ENCODE measurements around the gene APOL2. TPM values are rescaled to one million over a fixed set of nuclear protein-coding genes. Genes with fewer than 3 reads are reported as not detected.
A peak's percentile ranks its signal among the peaks of the same experiment; 100 is the strongest.

The APOL2 gene
- total and polyA plus RNA-seq, 10 of the 15 experiments (the other 5 are each of a cell fraction or from before 2014, with no cell fraction given) = 4.4 to 39.9 (median 25.0) TPM

DNA sequence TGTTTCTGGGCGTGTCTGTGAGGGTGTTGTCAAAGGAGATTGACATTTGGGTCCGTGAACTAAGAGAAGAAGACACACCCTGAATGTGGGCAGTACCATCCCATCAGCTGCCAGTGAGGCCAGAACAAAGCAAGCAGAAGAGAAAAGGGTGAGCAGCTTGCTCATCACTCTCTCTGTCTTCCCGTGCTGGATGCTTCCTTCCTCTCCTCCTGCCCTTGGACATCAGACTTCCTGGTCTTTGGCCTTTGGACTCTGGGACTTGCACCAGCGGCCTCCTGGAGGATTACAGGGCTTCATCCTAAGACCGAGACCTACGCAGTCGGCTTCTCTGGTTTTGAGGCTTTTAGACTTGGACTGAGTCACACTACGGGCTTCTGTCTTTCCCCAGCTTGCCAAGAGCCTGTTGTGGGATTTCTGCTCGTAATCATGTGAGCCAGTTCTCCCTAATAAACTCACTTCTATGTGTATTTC, 18.8 kb downstream of the APOL2 start:
- POLR2A ChIA-PET = no interaction called here
- SMC1A ChIA-PET (ENCODE audit: uncharacterized antibody, unreplicated experiment) = interaction anchor here (0.7 to 1.3 kb wide), 8 partner anchors 9 to 221 kb away, joined by 3 to 9 read pairs (median 4); partner anchors contain the start of gene APOL2
- Histone ChIP-seq H3K27me3 (replicated peaks in 1 of 2; ENCODE audit: control insufficient read depth in 2 of 2, insufficient read depth in 2 of 2, low read length in 1 of 2) (no peaks in the 10 kb centered on the region), H3K4me3 (no peak overlapping the region), H3K27ac (ENCODE audit: control insufficient read depth, insufficient read depth) (no peak overlapping the region), H4K20me1 (ENCODE audit: control insufficient read depth, insufficient read depth) (no peaks in the 10 kb centered on the region), H3K4me1 (ENCODE audit: control insufficient read depth, insufficient read depth, low read length) (no peaks in the 10 kb centered on the region), H3K9ac (ENCODE audit: control insufficient read depth, insufficient read depth, low read length) (no peak overlapping the region), H3K9me3 (replicated peaks; ENCODE audit: control insufficient read depth, insufficient read depth, low read length) (no peaks in the 10 kb centered on the region), H3K36me3 (ENCODE audit: control insufficient read depth in 2 of 2, insufficient read depth in 2 of 2, low read length in 1 of 2) (no peaks in the 10 kb centered on the region), H3K79me2 (ENCODE audit: control insufficient read depth, insufficient read depth, low read length) (no peaks in the 10 kb centered on the region), H2AFZ (ENCODE audit: control insufficient read depth, low read depth, low read length) (no peak overlapping the region), H3K4me2 (ENCODE audit: control insufficient read depth, insufficient read depth) (no peak overlapping the region)
- FAIRE-seq (peak; percentile 18), ATAC-seq (peak; percentile 44; the same call in 1 of the 3 replicates), DNase-seq (ENCODE audit: low read depth, low spot score) (no peak)
- no TSS peak for BruUV-seq (replicated peaks)
- no peak for TF ChIP-seq PAX5 (IDR thresholded peaks at IDR 0.05; ENCODE audit: borderline replicate concordance, low read depth, low read length)
- TF ChIP-seq IRF4 (IDR thresholded peaks at IDR 0.05; ENCODE audit: low read depth, low read length) = no peak
- no peak for TF ChIP-seq SMC3 (IDR thresholded peaks at IDR 0.05; ENCODE audit: borderline replicate concordance, low read length)
- TF ChIP-seq, protein P1, sequence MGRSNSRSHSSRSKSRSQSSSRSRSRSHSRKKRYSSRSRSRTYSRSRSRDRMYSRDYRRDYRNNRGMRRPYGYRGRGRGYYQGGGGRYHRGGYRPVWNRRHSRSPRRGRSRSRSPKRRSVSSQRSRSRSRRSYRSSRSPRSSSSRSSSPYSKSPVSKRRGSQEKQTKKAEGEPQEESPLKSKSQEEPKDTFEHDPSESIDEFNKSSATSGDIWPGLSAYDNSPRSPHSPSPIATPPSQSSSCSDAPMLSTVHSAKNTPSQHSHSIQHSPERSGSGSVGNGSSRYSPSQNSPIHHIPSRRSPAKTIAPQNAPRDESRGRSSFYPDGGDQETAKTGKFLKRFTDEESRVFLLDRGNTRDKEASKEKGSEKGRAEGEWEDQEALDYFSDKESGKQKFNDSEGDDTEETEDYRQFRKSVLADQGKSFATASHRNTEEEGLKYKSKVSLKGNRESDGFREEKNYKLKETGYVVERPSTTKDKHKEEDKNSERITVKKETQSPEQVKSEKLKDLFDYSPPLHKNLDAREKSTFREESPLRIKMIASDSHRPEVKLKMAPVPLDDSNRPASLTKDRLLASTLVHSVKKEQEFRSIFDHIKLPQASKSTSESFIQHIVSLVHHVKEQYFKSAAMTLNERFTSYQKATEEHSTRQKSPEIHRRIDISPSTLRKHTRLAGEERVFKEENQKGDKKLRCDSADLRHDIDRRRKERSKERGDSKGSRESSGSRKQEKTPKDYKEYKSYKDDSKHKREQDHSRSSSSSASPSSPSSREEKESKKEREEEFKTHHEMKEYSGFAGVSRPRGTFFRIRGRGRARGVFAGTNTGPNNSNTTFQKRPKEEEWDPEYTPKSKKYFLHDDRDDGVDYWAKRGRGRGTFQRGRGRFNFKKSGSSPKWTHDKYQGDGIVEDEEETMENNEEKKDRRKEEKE (IDR thresholded peaks at IDR 0.05) = no peak
- no peak for TF ChIP-seq MEF2A (IDR thresholded peaks at IDR 0.05; ENCODE audit: insufficient read depth, low read depth, low read length)
- no peak for TF ChIP-seq EZH2 (IDR thresholded peaks at IDR 0.05; ENCODE audit: borderline replicate concordance, control insufficient read depth, low read depth, low read length)
- TF ChIP-seq, protein P2, sequence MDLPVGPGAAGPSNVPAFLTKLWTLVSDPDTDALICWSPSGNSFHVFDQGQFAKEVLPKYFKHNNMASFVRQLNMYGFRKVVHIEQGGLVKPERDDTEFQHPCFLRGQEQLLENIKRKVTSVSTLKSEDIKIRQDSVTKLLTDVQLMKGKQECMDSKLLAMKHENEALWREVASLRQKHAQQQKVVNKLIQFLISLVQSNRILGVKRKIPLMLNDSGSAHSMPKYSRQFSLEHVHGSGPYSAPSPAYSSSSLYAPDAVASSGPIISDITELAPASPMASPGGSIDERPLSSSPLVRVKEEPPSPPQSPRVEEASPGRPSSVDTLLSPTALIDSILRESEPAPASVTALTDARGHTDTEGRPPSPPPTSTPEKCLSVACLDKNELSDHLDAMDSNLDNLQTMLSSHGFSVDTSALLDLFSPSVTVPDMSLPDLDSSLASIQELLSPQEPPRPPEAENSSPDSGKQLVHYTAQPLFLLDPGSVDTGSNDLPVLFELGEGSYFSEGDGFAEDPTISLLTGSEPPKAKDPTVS (IDR thresholded peaks at IDR 0.05; ENCODE audit: low read depth, low read length) = no peak
- no peak for TF ChIP-seq ASH2L (IDR thresholded peaks at IDR 0.05; ENCODE audit: borderline replicate concordance, low read depth)
- no peak for TF ChIP-seq CHD2 (IDR thresholded peaks at IDR 0.05; ENCODE audit: borderline replicate concordance, low read depth, low read length)
- TF ChIP-seq, protein P3, sequence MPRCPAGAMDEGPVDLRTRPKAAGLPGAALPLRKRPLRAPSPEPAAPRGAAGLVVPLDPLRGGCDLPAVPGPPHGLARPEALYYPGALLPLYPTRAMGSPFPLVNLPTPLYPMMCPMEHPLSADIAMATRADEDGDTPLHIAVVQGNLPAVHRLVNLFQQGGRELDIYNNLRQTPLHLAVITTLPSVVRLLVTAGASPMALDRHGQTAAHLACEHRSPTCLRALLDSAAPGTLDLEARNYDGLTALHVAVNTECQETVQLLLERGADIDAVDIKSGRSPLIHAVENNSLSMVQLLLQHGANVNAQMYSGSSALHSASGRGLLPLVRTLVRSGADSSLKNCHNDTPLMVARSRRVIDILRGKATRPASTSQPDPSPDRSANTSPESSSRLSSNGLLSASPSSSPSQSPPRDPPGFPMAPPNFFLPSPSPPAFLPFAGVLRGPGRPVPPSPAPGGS (IDR thresholded peaks at IDR 0.05; ENCODE audit: borderline replicate concordance, insufficient read depth, low read depth, low read length, poor library complexity, severe bottlenecking) = no peak
- no peak for TF ChIP-seq BHLHE40 (IDR thresholded peaks at IDR 0.05; ENCODE audit: borderline replicate concordance in 1 of 2, low read depth in 2 of 2, low read length in 1 of 2)
- no peak for TF ChIP-seq NRF1 (conservative IDR thresholded peaks at IDR 0.05; ENCODE audit: low read depth, low read length)
- TF ChIP-seq RFX5 (IDR thresholded peaks at IDR 0.05; ENCODE audit: low read depth, low read length) = no peak
- TF ChIP-seq, protein P4, sequence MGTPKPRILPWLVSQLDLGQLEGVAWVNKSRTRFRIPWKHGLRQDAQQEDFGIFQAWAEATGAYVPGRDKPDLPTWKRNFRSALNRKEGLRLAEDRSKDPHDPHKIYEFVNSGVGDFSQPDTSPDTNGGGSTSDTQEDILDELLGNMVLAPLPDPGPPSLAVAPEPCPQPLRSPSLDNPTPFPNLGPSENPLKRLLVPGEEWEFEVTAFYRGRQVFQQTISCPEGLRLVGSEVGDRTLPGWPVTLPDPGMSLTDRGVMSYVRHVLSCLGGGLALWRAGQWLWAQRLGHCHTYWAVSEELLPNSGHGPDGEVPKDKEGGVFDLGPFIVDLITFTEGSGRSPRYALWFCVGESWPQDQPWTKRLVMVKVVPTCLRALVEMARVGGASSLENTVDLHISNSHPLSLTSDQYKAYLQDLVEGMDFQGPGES (IDR thresholded peaks at IDR 0.05) = no peak
- no peak for TF ChIP-seq TAF1 (IDR thresholded peaks at IDR 0.05; ENCODE audit: borderline replicate concordance, low read depth, low read length)
- TF ChIP-seq RELA (IDR thresholded peaks at IDR 0.05; ENCODE audit: borderline replicate concordance, partially characterized antibody) = no peak
- TF ChIP-seq HDGF (IDR thresholded peaks at IDR 0.05) = no peak
- intact Hi-C loops (cut with micrococcal nuclease; ENCODE audit: unreplicated experiment) (no loop called here), in situ Hi-C loops (cut with MboI) (no loop called here)
- RAD21 ChIA-PET (ENCODE audit: unreplicated experiment) = interaction anchor here (2.0 to 2.2 kb wide), 2 partner anchors 24 to 26 kb away, joined by 5 to 8 read pairs; no protein-coding TSS in a partner anchor
- 41% methylated on average over 9 of the region's 9 CpGs for WGBS (ENCODE audit: insufficient coverage, insufficient replicate concordance, low lambda C conversion rate, missing lambda C conversion rate)
- CTCF ChIA-PET = interaction anchor here (0.6 to 4.0 kb wide), 13 partner anchors 9 to 266 kb away, joined by 3 to 32 read pairs (median 4); partner anchors contain the start of gene APOL1
